ENCODE data around the gene LPP.

DNA sequence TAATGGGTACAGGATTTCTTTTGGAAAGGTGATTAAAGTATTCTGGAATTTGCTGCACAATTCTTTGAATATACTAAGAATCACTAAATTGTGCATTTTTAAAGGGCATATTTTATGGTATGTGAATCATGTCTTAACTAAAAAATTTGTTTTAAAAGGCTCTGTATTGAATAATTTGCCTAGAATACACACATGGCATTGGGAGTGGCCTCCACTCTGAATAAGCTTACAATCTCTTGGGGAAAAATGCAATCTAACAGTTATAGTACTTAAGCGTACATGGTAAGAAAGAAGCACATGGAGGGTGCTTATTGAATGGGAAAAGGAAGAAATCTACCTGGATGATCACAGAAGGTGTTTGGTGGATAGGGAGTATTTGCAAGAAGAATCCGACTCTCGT lies 385.1 kb downstream of the LPP start:
- TF ChIP-seq, protein P1, sequence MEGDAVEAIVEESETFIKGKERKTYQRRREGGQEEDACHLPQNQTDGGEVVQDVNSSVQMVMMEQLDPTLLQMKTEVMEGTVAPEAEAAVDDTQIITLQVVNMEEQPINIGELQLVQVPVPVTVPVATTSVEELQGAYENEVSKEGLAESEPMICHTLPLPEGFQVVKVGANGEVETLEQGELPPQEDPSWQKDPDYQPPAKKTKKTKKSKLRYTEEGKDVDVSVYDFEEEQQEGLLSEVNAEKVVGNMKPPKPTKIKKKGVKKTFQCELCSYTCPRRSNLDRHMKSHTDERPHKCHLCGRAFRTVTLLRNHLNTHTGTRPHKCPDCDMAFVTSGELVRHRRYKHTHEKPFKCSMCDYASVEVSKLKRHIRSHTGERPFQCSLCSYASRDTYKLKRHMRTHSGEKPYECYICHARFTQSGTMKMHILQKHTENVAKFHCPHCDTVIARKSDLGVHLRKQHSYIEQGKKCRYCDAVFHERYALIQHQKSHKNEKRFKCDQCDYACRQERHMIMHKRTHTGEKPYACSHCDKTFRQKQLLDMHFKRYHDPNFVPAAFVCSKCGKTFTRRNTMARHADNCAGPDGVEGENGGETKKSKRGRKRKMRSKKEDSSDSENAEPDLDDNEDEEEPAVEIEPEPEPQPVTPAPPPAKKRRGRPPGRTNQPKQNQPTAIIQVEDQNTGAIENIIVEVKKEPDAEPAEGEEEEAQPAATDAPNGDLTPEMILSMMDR (IDR thresholded peaks at IDR 0.05) = no peak
- TF ChIP-seq POLR2AphosphoS5 (IDR thresholded peaks at IDR 0.05) = no peak

All from stomach (tissue), 4 donors.